A673 (cell line): ENCODE measurements around the gene MRPL34.

Experiments
- CTCF ChIP-seq: fragments of 300-800, 200-600 bp; sonication (generic); conservative IDR thresholded peaks from 2 replicates; pipeline ENCODE4 v1.5.1; 2017; ENCODE audit warnings: low read depth, mild to moderate bottlenecking, antibody characterized with exemption, low read length, moderate library complexity, mixed read lengths
- EZH2 ChIP-seq: fragments of 200-600 bp; sonication (generic); IDR thresholded peaks from 2 replicates; pipeline ENCODE4 v1.6.1; 2017; ENCODE audit warnings: borderline replicate concordance, low read depth, mild to moderate bottlenecking, mixed read lengths, antibody characterized with exemption, low read length; ENCODE audit not compliant: poor library complexity, severe bottlenecking

GRCh38 chr19:17348700-17349099 lies 43.0 kb downstream of the MRPL34 start:
- TF ChIP-seq CTCF = no peak
- no peak for TF ChIP-seq EZH2
